ENCODE measurements around the gene FOSL1.

DNA sequence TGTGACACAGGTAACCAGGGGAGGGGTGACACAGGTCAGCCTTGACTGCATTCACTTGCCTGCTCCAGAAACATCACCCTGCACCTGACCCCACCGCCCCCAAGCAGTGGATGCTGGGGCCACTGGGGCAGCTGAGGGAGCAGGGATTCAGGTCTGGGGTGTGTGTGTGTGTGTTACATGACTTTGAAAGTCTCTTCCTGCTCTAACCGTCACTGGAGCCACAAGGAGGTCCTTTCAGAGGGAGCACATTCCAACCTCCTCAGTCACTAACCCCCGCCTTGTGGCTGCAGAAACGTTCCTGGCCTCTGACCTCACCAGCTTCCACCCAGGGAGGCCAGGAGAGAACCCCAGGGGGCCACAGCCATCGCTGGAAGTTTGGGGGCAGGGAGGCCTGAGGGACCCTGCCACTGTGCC lies 2.9 kb upstream of the FOSL1 start:
- no peak for TF ChIP-seq CTCF (IDR thresholded peaks at IDR 0.05 in 2 of 3, conservative IDR thresholded peaks at IDR 0.05 in 1 of 3; ENCODE audit: borderline replicate concordance in 1 of 3, insufficient read depth in 1 of 3, low read depth in 2 of 3, low read length in 2 of 3)
- no peak for TF ChIP-seq EZH2 (IDR thresholded peaks at IDR 0.05)
